ENCODE measurements around the gene ARHGEF38. TPM values are rescaled to one million over a fixed set of nuclear protein-coding genes. Genes with fewer than 3 reads are reported as not detected.
"Not testable (repeated sequence)": the region's sequence is repeated elsewhere in the genome, so short reads cannot be mapped to it uniquely, and the experiment has no call there.

The ARHGEF38 gene
- total RNA-seq, 2 donors from 2014 or later = 22.4 to 24.6 TPM

DNA sequence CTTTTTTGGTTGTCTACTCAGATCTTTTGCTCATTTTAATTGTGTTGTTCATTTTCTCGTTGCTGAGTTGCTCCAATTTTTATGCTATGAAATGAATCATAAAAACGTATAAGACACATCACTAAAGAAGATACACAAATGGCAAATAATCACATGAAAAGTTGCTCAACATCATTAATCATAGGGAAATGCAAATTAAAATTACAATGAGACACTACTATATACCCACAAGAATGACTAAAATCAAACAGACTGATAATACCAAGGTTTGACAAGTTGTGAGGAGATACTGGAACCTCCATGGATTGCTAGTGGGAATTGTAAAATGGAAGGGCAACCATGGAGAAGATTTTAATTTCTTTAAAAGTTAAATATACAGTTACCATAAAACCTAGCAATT, 173.2 kb downstream of the ARHGEF38 start:
- DNase-seq = no peak
- no peaks in the 10 kb centered on the region for H3K9me3 ChIP-seq
- H3K4me3 ChIP-seq = no peak overlapping the region
- ATAC-seq = no peak
- WGBS, 2 donors = 90 to 95% methylated on average over 2 of the region's 2 CpGs
- no peak for TF ChIP-seq POLR2A (IDR thresholded peaks at IDR 0.05)
- TF ChIP-seq, protein P1, sequence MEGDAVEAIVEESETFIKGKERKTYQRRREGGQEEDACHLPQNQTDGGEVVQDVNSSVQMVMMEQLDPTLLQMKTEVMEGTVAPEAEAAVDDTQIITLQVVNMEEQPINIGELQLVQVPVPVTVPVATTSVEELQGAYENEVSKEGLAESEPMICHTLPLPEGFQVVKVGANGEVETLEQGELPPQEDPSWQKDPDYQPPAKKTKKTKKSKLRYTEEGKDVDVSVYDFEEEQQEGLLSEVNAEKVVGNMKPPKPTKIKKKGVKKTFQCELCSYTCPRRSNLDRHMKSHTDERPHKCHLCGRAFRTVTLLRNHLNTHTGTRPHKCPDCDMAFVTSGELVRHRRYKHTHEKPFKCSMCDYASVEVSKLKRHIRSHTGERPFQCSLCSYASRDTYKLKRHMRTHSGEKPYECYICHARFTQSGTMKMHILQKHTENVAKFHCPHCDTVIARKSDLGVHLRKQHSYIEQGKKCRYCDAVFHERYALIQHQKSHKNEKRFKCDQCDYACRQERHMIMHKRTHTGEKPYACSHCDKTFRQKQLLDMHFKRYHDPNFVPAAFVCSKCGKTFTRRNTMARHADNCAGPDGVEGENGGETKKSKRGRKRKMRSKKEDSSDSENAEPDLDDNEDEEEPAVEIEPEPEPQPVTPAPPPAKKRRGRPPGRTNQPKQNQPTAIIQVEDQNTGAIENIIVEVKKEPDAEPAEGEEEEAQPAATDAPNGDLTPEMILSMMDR (IDR thresholded peaks at IDR 0.05) = no peak
- no peak overlapping the region for H3K27ac ChIP-seq
- intact Hi-C loops (cut with DNase I) = no loop called here
- H3K27me3 ChIP-seq = no peaks in the 10 kb centered on the region
- no peaks in the 10 kb centered on the region for H3K36me3 ChIP-seq (replicated peaks in 1 of 2; ENCODE audit: insufficient read depth in 1 of 2, low read depth in 2 of 2)
- H3K4me1 ChIP-seq = no peaks in the 10 kb centered on the region

DNA sequence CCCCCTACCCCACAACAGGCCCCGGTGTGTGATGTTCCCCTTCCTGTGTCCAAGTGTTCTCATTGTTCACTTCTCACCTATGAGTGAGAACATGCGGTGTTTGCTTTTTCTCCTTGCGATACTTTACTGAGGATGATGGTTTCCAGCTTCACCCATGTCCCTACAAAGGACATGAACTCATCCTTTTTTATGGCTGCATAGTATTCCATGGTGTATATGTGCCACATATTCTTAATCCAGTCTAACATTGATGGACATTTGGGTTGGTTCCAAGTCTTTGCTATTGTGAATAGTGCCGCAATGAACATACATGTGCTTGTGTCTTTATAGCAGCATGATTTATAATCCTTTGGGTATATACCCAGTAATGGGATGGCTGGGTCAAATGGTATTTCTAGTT, 177.5 kb downstream of the ARHGEF38 start:
- H3K9me3 ChIP-seq; H3K27ac ChIP-seq; H3K27me3 ChIP-seq; ATAC-seq; intact Hi-C loops (cut with DNase I); DNase-seq; H3K4me3 ChIP-seq; H3K36me3 ChIP-seq (replicated peaks in 1 of 2; ENCODE audit: insufficient read depth in 1 of 2, low read depth in 2 of 2); H3K4me1 ChIP-seq: not testable (repeated sequence)
- whole genome bisulfite sequencing, 2 donors = 93 to 100% methylated on average over 4 of the region's 4 CpGs

Small RNA genes lying within 50 kb of the gene (small RNA-seq; reads per million reads assigned to genes)
- gene ATP5F1EP1 = not detected

Other genes starting within 250 kb of the ARHGEF38 start
- gene PPA2, start 78.6 kb upstream of the ARHGEF38 start, total RNA-seq = 100 to 1,000 TPM in 1 of 2 donors, 10 to 100 TPM in 1; 57.4 to 279 TPM
- 10 to 100 TPM in 1 of 2 donors, 1 to 10 TPM in 1; 9.3 to 10.2 TPM for gene INTS12, start 156.1 kb downstream of the ARHGEF38 start, total RNA-seq
- gene GSTCD, start 156.2 kb downstream of the ARHGEF38 start, total RNA-seq = 1 to 10 TPM; 3.9 to 5.9 TPM

All from body of pancreas (tissue), 4 donors.